Adipocyte (in vitro differentiated cells): Measurements from ENCODE around the gene ZDHHC7.
"Not testable (repeated sequence)": the region's sequence is repeated elsewhere in the genome, so short reads cannot be mapped to it uniquely, and the experiment has no call there.

Experiments used
- DNase-seq: peaks from one replicate; pipeline ENCODE4 v3.0.0-alpha.2; 2015; ENCODE audit warnings: low read depth
- H3K27me3 ChIP-seq: replicated peaks from 2 replicates; pipeline ENCODE4 v1.7.0; 2013; ENCODE audit warnings: mild to moderate bottlenecking, low read length, moderate library complexity; ENCODE audit not compliant: control insufficient read depth, insufficient read depth
- H3K36me3 ChIP-seq: 2 replicates; pipeline ENCODE4 v1.7.0; 2013; ENCODE audit warnings: low read length, mild to moderate bottlenecking, moderate library complexity; ENCODE audit not compliant: control insufficient read depth, insufficient read depth, severe bottlenecking
- H3K4me1 ChIP-seq: 2 replicates; pipeline ENCODE4 v1.7.0; 2013; ENCODE audit warnings: mild to moderate bottlenecking, low read length, moderate library complexity; ENCODE audit not compliant: control insufficient read depth, insufficient read depth
- H3K4me3 ChIP-seq: 2 replicates; pipeline ENCODE4 v1.7.0; 2013; ENCODE audit warnings: mild to moderate bottlenecking, low read length, moderate library complexity
- H3K9ac ChIP-seq: 2 replicates; pipeline ENCODE4 v1.7.0; 2013; ENCODE audit warnings: mild to moderate bottlenecking, low read length, moderate library complexity
- H3K9me3 ChIP-seq: 2 replicates; pipeline ENCODE4 v1.7.0; 2013; ENCODE audit warnings: mild to moderate bottlenecking, low read length, moderate library complexity; ENCODE audit not compliant: control insufficient read depth

Gene ZDHHC7

DNA sequence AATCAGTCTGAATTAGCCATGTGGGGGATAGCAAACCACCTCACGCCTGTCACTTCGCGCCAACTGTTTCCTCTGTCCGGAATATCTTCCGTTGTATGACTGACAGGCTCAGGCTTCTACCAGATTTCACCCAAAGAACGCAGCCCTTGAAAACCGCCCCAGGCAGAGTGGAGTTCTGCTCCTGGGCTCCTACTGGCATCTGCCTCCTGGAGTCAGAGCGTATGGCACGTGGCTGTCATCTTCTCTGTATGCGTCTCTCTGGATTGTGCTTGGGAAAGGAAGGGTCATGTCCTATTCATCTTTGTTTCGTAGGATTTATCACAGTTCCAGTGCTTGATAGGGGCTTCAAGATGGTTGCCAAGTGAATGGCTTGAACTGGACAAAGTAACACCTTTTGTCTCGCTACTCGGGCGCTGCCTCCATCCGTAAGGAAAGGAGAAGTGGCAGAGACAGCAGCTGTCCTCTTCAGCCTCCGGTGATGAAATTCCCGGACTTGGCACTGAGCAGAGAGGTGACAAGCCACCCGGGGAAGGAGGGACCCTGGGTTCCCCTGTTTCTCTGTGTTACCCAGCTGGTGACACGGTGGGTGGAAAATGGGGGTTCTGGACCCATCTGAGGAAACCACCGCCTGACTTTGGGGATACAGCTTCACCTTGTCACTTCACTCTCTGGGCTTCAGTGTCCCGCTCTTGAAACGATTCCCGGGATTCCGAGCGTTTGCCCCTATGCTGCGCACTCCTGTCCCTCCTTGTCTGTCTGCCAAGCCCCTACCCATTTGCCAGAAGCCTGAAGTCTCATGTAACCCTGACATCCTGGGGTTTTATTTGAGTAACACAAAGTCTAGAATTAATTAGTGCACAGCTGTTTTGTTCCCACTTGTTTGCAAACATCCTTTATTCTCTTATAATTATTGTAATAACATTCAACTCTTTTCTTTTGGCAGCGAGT lies 30.2 kb upstream of the ZDHHC7 start:
- DNase-seq: no peak
- Histone ChIP-seq H3K36me3 (no peaks in the 10 kb centered on the region), H3K4me3 (no peak overlapping the region), H3K4me1 (peaks cover 18% of the 10 kb centered on the region), H3K27me3 (no peaks in the 10 kb centered on the region), H3K9ac (no peak overlapping the region), H3K9me3 (no peaks in the 10 kb centered on the region)

DNA sequence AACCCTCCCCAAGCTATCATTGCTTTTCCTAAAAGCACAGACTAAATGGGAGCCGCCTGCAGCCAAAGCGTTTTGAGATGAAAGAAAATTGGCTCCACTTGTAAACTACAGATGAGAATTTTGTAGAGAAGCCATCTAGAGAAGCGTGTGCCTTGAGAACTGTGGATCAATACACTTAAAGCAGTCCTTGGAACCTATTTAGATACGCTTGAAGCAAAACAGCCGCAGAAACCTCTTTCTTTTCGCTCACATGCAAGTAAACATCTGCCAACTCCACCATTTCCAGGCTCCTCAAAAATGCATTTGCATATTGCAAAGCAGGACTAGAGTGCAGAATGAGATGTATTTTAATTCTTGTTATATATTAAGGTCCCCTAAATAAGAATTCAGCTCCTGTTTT lies 29.4 kb upstream of the ZDHHC7 start:
- no peak for DNase-seq
- Histone ChIP-seq H3K27me3 (no peaks in the 10 kb centered on the region), H3K9me3 (no peaks in the 10 kb centered on the region), H3K36me3 (no peaks in the 10 kb centered on the region), H3K4me1 (peaks cover 18% of the 10 kb centered on the region), H3K4me3 (no peak overlapping the region), H3K9ac (no peak overlapping the region)

DNA sequence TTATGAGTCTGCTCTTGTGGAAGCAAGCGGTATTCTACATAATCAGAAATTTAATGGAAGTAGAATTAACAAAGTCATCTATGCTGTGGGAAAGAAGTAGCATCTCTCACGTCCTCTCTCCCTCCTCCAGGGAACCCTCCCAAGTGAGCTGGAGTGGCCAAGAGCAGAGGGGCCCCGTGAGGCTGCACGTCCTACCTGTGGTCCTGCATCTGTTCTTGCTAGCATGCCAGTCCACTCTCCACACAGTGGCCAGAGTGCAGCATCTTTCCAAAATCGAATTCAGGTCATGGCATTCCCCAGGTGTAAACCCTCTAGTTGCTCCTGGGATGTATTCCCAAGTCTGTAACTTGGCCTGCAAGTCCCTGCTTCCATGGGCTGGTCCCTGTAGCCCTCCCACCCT lies 26.4 kb upstream of the ZDHHC7 start:
- Histone ChIP-seq H3K4me1 (peaks cover 18% of the 10 kb centered on the region), H3K9me3 (no peaks in the 10 kb centered on the region), H3K9ac (no peak overlapping the region), H3K36me3 (no peaks in the 10 kb centered on the region), H3K4me3 (no peak overlapping the region), H3K27me3 (no peaks in the 10 kb centered on the region)
- DNase-seq: no peak

DNA sequence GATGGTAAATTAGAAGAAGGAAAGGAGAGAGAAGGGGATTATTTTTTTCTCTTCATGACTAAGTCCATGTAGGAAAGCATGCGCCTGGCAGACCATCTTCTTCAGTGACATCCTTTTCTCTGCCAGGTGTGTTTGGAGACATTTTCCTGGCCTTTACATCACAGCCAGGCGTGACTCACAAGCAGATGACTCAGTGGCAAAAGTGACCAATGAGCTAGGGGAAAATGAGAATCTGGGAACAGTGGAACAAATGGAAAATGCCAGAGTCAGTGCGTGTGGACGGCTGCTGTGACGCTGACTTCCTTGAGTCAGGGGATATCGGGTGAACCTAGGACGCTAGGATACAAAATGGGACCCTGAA lies 25.7 kb upstream of the ZDHHC7 start:
- no peaks in the 10 kb centered on the region for H3K9me3 ChIP-seq
- DNase-seq: peak; percentile 39
- H3K4me1 ChIP-seq: peaks cover 11% of the 10 kb centered on the region
- no peaks in the 10 kb centered on the region for H3K27me3 ChIP-seq
- no peak overlapping the region for H3K4me3 ChIP-seq
- peaks cover 1% of the 10 kb centered on the region for H3K36me3 ChIP-seq
- no peak overlapping the region for H3K9ac ChIP-seq

DNA sequence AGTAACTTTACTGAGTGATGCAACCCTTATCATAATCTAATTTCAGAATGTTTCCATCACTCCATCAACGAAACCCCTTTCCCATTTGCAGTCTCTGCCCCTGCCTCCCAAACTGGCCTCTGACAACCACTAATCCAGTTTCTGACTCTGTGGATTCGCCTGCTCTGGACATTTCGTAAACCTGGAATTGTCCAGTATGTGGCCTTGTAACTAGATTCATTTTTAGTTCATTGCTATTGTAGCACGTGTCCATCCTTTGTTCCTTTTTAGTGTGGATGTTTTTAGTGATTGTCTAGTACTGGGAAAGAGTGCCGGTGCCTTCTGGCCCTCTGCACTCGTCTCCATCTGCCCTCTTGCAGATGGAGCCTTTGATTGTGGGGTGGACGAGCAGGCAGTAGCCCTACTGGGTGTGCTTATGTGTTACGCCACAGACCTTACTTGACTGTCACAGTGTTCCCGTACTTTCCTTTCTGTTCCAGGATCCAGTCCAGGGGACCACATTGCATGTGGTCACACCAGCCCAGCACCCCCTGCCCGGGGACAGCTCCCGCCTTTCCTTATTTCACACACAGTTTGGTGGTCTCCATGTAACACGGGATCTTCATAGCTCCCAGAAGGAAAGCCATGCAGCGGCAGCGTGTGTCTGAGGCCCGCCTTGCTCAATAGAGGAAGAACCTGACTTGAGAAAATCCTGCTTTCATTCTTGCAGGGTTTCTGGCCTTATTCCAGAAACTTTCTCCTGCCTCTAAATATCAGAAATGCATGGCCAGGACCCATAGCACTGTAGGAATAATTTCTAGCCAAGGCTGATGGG lies 25.1 kb upstream of the ZDHHC7 start:
- Histone ChIP-seq H3K27me3 (no peaks in the 10 kb centered on the region), H3K36me3 (peaks cover 7% of the 10 kb centered on the region), H3K9ac (no peak overlapping the region), H3K9me3 (no peaks in the 10 kb centered on the region), H3K4me1 (peaks cover 7% of the 10 kb centered on the region), H3K4me3 (no peak overlapping the region)
- peak; percentile 13 for DNase-seq

DNA sequence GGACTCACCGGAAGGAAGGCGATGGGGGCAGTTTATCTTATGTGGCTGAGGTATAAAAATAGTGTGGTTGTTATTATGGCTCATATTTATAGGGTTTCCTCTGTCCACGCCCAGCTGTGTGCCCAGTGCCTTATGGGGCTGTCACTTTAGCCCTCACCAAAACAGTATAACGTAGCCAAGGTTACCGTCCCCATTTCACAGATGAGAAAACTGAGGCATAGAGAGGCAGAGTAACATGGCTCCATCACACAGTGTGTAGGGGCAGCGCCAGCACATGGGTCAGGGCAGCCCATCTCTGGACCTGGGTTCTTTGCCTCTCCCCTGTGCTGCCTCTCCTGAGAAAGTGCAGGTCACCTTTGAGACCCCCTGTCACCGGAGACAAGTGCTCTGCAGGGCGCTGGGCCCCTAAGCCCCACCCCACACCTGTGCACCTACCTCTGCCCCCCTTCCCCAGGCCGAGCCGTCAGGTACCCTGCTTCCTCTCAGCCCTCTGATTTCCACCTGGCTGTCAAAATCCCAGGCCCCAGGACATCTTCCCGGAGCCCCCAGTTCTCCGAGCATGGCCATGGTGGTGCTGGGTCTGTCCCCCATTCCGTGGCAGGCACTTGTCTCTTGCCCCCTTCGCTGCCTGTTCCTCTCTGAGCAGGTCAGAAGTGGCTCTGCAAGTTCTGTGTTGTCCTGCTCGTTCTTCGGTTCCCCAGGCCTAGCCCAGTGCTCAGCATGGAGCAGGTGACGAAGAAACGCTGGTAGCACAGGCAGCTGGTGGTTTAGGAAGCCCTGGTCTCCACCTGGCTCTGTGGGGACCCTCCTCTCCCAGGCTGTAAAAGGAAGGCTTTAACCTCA lies 23.5 kb upstream of the ZDHHC7 start:
- no peak for DNase-seq
- Histone ChIP-seq H3K4me1 (peaks cover 8% of the 10 kb centered on the region), H3K4me3 (no peak overlapping the region), H3K9ac (no peak overlapping the region), H3K9me3 (no peaks in the 10 kb centered on the region), H3K36me3 (peaks cover 8% of the 10 kb centered on the region), H3K27me3 (no peaks in the 10 kb centered on the region)

DNA sequence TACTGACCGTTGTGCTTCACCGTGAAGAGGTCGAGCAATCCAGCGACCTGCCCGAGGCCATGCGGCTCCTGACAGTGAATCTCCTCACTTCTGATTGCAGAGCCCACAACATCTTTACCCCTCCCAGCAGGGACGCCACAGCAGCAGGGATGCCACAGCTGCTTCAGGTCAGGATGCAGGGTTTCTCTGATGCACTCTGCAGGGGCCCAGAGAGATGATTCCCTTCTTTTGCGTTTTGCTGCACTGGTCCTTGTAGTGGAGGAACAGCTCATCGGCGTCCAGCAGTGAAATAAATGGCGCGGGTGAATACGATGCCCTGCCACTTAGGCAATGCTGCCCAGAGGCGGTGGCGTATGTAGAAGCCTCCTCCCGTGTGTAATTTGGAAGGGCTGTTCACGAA lies 21.8 kb upstream of the ZDHHC7 start:
- H3K36me3 ChIP-seq: peaks cover 8% of the 10 kb centered on the region
- no peak overlapping the region for H3K9ac ChIP-seq
- no peaks in the 10 kb centered on the region for H3K9me3 ChIP-seq
- H3K4me3 ChIP-seq: no peak overlapping the region
- no peaks in the 10 kb centered on the region for H3K27me3 ChIP-seq
- DNase-seq: no peak
- H3K4me1 ChIP-seq: peaks cover 24% of the 10 kb centered on the region

DNA sequence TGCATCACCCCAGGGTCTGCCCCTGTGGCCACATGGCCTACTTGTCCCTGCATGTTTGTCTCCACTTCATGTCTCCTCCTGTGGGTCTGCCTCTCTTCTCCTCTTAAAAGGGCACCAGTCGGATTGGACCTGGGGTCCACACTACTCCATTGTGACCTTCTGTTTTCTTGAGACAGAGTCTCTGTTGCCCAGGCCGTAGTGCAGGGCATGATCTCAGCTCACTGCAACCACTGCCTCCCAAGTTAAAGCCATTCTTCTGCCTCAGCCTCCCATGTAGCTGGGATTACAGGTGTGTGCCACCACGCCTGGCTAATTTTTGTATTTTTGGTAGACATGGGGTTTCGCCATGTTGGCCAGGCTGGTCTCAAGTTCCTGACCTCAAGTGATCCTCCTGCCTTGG lies 20.9 kb upstream of the ZDHHC7 start:
- peaks cover 24% of the 10 kb centered on the region for H3K4me1 ChIP-seq
- H3K9ac ChIP-seq, H3K27me3 ChIP-seq, DNase-seq, H3K36me3 ChIP-seq, H3K4me3 ChIP-seq, H3K9me3 ChIP-seq: not testable (repeated sequence)

DNA sequence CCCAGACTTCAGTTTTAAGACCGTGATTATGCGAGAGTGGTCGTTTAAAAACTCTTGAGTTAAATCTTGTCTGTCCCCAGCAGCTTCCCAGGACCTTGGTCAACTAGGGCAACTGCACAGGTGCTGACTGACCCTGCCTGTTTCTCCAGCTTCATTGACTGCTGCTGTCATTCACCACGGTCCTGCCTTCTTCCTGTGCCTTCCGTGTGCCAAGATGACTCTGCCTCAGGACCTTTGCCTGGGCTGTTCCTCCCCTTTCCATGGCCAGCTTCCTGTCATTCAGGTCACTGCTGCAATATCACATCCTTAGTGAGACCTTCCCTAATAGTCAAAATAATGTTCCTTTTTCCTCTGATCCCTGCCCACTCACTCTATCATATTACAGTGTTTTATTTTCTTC lies 20.1 kb upstream of the ZDHHC7 start:
- Histone ChIP-seq H3K9me3 (no peaks in the 10 kb centered on the region), H3K9ac (no peak overlapping the region), H3K4me3 (no peak overlapping the region), H3K4me1 (peaks cover 26% of the 10 kb centered on the region), H3K36me3 (peaks cover 8% of the 10 kb centered on the region), H3K27me3 (no peaks in the 10 kb centered on the region)
- no peak for DNase-seq

DNA sequence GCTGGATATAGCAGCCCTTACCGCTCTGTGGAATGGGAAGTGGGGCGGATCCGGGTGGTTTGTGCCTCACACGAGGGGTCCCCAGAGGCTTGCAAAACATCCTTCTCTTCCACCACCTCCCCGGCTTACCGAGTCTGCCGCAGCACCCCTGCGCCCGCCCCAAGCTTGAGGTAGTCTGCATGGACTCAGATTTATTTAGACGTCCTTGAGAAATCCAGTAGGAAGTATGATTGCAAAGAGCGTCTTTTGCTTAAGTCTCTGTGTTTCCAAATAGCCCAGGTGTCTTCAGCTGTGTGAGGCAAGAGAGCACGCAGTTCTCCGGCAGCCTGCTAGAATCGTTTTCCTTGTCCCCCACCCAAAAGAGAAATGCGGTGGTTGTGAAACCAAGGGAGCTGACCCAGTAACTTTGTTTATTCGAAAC lies 18.7 kb upstream of the ZDHHC7 start:
- Histone ChIP-seq H3K27me3 (no peaks in the 10 kb centered on the region), H3K4me3 (no peak overlapping the region), H3K36me3 (peaks cover 8% of the 10 kb centered on the region), H3K9ac (peak overlapping the region; percentile 95), H3K4me1 (peaks cover 34% of the 10 kb centered on the region), H3K9me3 (no peaks in the 10 kb centered on the region)
- no peak for DNase-seq

DNA sequence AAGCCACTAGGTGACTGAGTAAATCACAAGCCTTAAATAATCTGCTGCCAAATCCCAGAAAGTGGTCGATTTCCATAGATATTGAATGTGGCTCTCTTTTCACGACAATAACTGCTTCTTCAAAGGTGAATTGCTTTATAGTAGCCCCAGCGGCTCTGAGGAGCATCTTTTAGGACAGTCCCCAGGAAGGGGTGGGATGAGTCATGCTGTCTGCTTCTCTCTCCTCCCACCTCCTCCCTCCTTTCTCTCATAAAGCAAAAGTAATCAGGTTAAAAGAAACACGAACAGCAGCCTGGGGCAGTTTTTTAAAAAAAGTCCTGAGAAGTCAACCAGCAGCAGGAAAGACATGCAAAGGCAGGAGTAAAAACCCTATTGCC lies 18.1 kb upstream of the ZDHHC7 start:
- Histone ChIP-seq H3K9me3 (no peaks in the 10 kb centered on the region), H3K4me1 (peaks cover 34% of the 10 kb centered on the region), H3K36me3 (peaks cover 8% of the 10 kb centered on the region), H3K4me3 (peak overlapping the region; percentile 97), H3K27me3 (no peaks in the 10 kb centered on the region), H3K9ac (peak overlapping the region; percentile 95)
- peak; percentile 69 for DNase-seq
